Measurements from ENCODE around the gene SNHG17.
"Not testable (repeated sequence)": the region's sequence is repeated elsewhere in the genome, so short reads cannot be mapped to it uniquely, and the experiment has no call there.

The SNHG17 gene

DNA sequence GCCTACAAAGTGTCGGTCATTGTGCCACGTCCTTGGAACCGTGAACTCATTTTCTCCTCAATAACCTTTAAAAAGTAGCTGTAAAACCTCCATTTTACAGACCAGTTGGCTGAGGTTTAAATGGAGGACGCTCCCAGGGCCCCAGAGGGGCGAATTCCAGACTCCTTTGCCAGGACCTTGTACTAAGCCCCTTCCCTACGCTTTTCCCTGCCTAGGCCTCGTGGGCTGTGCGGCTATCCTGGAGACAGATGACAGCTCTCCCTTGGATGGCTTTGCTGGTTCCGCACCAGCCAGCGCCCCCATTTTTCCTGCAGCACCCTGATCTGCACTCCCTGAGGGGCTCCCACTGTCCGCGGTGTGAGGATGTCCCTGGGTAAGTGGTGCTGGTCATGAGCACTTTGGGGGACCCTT is 12.1 kb upstream of the SNHG17 start:
- no peak for DNase-seq

DNA sequence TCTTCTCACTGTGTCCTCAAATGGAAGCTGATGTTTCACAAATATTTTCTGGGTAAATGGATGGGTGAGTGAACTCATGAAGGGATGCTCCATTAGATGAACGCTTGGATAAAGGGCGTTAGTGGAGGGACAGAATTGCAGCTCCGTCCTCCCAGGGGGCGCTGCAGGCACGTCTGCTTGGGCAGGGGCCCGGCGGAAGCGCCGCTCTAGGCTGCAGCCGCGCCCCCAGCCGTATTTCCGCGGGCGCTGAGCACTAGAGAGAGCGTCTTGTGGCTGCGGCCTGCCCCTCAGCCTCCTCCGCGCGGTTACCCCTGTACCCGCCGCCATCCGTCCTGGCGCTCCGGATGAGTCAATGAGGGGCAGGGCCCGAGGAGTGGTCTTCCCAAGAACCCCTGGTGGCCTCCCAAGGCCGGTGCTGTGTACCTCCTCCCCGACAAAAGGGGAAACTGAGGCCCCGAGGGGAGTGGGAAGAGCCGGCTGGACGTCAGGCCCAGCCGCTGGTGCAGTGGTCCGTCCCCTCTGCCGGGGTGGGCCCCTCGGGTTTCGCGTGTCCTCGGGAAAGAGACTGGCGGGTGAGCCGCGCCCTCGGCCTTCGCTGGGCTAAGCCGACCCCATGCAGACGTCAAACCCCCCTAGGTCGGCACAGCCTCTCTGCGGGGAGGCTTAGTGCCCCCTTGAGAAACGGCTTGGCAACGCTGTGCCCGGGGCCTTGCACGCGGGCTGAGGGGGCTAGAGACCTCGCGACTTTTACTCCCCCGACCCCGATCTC is 11.5 kb upstream of the SNHG17 start:
- peak; percentile 75 for DNase-seq

DNA sequence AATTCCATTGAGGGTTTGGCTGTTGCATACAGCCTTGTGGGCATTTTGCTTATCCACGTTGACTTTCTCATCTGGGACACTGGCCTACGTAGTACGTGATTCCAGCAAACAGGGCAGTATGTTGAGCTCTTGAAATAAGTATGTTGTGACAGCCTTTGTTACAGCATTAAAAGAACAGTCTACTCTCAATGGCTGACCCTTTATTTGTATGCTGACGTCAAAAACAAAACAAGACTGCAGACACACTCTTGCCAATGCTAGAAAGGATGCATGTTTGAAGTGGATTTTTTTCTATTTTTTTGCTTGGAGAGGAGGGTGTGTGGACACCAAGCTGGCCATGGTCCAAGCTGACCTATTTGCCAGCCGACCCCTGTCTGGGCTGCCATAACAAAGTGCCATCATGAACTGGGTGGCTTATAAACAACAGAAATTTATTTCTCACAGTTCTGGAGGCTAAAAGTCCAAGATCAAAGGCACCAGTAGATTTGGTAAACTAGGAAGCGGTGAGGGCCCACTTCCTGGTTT is 10.8 kb upstream of the SNHG17 start:
- DNase-seq = no peak

DNA sequence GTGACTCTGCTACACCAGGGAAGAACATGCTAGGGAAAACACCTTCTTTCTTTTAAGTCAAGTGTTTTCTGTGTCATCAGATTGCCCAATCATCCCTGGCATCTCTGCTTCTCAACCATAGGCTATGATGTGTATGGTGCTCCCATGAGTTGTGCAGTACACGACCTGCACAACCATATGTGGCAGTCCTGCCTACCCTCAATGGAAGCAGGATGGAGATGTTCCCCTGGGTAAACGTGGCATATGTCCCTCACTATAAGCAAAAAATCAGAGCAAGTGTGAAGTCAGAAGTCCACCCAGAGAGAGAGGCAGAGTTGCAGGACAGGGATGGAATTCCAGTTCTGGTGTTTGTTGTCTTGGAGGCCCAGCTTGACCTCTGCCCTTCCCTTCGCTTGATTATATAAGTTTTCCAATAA is 10.3 kb upstream of the SNHG17 start:
- DNase-seq = no peak

DNA sequence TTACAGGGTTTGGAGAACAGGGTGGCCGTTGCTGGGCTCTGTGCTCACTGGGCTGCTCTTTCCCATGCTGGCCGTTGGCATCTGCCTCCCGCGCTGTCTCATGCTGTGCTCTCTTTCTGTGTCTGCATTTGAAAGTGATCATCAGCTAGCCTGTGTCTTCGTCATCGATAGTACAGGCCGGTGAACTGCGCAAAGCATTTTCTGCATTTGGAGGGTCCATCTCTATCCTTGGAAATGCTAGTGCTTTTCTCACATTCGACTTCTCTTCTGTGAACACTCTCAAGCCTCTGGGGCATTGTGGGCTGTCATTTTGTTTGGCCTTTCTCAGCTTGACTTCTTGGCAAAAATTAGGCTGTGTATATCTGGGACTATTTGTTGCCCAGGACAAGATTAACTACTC is 6.8 kb upstream of the SNHG17 start:
- no peak for DNase-seq

DNA sequence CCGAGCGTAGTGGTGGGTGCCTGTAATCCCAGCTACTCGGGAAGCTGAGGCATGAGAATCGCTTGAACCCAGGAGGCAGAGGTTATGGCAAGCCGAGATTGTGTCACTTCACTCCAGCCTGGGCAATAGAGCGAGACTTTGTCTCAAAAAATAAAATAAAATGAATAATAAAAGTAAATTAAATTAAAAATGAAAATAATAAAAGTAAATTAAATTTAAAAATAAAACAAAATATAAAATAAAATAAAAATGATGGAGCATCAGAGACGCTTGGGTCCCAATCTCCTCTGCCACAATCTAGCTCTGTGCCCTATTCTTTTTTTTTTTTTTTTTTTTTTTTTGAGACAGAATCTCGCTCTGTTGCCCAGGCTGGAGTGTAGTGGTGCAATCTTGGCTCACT is 6.0 kb upstream of the SNHG17 start:
- DNase-seq = not testable (repeated sequence)

DNA sequence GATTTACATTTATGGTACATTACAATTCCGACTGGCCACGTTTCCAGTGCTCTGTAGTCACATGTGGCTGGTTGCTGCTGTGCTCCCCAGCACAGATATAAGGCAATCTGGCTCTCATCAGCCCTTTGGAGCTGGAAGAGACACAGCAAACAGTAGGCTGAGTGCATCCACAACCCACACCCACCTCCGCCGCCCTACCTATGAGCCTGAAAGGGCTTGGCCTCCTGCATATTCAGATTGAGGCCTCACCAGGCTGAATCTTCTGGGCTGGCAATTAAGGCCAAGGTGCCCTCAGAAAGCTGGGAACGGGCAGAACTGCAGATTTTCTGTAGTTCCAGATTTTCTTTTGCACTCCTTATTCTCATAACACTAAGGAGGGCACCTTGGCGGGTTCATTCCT is 2.7 kb upstream of the SNHG17 start:
- no peak for DNase-seq

DNA sequence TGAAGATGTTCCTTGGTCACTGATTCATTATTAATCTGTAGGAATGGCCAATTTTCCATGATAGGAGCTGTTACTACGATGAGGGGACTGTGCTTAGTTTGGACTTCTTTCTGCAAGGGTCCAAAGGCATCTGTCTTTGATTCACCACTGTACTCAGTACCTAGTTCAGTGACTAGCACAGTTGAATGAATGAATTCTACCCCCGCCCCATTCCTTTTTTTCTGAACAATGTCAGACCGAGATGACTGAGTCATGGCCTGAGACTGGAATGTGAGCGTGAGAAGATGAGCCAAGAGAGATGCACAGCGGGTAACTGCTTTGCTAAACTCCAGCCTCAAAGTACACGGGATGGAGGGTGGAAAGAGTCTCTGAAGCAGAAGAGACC is 419 bp upstream of the SNHG17 start:
- DNase-seq = no peak

DNA sequence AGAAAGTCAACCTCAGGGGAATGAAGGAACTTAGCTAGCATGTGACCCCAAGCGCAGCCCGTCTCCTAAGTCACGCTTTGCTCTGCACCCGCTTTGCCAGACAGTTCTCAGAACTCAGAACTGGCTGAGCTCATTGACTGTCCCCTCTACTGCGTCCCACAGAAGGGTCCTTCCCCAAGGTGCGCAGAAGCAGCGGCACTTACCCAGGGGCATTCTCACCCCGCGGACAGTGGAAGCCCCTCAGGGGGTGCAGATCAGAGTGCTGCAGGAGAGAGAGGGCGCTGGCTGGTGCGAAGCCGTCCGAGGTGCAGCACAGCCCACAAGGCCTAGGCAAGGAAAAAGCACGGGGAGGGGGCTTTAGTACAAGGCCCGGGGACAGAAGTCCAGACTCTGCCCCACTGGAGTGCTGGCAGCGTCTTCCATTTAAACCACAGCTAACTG is 807 bp downstream of the SNHG17 start:
- no peak for DNase-seq

DNA sequence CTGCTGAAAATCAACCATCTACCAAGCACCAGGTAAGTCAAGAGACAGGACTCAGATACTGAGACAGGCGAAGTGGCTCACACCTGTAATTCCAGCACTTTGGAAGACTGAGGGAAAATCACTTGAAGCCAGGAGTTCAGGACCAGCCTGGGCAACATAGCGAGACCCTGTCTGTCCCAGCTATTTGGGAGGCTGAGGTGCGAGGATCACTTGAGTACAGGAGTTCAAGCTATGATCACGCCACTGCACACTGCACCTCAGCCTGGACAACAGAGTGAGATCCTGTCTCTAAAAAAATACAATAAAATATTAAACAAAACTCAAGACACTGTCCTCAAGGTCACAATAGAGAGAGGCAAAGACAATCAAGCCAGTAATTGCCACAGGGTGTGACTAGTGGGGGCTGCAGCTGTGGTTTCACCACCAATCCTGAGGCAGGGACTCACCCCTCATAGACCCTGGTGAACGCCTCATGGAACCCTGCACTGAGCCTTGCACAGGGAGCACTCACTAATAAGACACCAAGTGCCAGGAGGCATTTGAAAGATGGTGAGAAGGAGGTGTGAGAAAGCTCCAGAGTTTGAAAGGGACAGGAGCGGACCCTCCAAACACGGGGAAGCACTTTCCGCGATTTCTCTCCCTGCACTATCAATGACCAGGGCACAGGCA is 1.7 kb downstream of the SNHG17 start:
- DNase-seq = no peak

DNA sequence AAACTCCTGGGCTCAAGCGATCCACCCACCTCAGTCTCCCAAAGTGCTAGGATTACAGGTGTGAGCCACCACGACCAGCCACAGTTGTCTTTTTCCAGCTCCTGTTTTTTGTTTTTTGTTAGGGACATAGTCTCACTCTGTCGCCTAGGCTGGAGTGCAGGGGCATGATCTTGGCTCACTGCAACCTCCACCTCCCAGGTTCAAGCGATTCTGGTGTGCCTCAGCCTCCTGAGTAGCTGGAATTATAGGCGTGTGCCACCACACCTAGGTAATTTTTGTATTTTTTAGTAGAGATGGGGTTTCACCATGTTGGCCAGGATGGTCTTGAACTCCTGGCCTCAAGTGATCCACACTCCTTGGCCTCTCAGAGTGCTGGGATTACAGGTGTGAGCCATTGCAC is 2.3 kb downstream of the SNHG17 start:
- not testable (repeated sequence) for DNase-seq

DNA sequence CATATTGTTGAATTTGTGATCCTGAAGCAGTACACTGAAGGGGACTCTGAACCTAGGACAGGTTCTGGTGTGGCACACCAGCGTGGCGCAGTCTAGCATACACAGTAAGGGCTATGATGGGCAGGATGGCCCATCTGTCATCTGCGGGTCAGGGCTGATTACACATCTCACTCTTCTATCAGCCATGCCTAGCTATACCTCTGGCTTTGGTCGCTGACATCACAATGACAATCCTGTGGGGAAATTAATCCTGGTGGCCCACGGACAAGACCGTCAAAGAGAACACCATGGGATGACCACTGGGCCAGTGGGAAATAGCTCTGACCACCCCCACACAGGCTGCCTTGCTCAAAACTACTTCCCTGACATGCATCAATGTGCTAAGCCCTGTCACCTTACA is 2.8 kb downstream of the SNHG17 start:
- no peak for DNase-seq

DNA sequence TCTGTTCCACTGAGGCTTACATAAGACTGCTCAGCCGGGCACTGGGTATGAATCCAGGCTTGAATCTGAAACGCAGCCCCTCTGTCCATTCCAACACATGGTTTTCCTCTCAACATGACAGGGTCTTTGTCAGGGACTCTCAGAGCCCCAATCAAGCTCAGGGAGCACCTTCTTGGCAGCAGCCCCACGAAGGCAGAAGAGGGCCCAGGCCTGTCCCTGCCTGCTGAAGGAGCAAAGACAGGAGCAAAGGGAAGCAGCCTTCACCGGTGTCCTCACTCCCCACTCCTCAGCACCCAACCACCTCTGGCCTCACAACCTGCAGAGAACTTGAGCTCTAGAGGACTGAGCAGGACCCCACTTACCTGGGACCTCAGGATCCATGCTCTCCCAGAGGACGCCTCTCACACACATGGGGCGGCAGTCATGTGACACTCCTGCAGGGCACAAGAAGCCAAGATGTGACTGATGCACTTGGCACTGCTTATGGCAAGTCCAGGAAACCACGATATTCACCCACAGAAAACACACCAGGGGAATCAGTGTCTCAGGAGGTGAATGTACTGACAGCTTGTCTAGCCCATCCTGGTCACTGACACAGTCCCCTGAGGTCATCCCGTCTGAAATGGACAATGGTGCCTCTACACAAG is 4.3 kb downstream of the SNHG17 start:
- DNase-seq = no peak

DNA sequence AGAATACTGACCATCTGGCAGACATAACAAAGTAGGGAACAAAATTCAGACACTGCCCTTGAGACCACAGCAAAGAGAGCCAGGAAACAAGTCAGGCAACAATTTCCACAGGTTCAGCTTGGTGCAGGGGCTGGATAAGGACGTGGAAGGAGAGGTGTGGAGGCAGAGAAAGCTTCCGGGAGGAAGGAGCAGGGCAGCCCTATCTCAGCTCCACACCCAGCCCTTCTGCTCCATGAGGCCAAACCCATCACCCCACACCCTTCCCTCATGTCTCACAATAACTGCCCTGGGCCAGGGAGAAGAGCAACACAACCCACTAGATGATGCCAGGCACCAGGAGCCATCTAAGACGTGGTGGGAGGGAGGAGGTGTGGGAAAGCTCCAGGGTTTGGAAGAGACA is 5.8 kb downstream of the SNHG17 start:
- no peak for DNase-seq

DNA sequence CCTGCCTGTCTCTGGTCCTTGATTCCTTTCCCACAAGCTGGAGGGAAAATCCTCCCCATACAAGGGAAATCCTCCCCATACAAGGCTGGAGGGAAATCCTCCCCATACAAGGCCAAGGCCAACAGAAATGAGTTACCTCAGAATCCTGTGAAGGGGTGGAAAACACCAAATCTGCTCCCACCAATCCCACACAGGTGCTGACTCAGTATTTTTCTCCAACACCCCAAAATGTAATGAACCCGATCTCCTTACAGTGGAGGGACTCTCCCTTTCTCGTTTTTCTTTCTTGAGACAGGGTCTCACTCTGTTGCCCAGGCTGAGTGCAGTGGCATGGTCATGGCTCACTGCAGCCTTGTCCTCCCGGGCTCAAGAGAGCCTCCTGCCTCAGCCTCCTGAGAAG is 6.3 kb downstream of the SNHG17 start:
- no peak for DNase-seq

DNA sequence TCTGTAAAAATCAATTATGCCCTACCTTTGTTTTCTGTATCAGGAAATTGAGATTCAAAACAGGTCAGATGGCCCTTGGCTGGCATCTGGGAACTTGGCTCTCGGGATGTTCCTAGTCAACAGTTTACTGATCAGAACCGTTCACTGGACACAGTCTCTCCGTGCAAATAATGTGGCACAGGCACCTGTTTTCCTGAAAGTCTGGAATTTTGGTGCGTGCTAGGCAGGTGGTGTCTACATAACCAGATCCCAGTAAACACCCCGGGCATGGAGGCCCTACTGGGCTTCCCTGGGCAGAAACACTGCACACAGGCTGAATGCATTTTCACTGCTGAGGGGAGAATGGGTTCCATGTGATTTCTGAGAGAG is 7.5 kb downstream of the SNHG17 start:
- no peak for DNase-seq

DNA sequence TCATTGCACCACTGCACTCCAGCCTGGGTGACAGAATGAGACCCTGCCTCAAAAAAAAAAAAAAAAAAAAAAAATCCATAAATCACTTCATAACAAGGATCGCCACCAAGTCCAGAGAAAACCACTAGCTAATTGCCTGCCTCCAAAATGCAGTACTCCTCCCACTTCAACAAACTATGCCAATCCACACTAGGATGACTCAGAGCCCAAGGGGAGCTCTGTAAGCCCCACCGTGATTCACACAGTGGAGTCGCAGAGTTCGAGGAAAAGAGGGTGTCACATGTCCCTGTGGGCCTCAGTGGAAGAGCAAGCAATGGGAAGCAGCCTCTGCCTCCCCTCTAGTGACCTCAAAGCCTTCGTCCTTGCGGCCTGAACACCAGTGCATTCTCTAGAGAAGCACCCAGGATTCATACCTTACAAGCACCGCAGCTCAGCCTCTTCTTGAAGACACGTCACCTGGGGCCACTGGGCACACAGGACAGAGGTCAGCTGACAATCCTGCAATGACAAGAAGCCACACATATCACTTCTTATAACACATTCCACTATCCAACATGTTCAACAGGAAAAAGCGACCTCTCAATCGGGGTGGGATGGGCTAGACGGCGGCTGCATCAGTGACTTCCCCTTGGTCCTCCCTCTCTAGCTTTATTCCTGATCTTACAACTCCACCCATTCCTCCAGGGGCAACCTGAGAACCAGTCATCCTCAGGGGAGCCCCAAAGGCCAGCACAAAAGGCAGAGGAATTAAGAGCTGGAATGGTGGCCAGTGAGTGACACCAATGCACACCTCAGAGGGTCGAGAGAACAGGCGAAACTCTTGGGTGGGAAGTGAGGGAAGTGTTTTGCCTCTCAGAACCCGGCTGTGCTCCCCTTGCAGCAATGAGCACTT is 8.9 kb downstream of the SNHG17 start:
- no peak for DNase-seq

DNA sequence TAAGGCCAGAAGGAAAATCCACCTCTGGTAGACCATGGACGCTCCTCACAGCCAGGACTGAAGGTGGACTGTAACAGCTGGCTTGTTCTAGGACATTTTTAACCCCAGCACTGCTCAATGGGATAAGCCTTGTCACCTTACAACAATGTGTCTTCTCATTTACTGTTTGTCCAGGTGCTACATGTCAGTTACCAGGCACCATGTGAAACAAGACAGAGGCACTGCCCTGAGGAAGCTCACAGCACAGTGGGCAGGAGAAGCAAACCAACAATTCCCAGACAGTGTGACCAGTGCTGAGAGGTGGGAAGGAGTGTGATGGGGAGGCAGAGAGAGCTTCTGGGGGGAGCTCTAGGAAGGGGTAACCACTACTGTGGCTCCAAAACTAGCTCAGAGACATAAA is 10.7 kb downstream of the SNHG17 start:
- DNase-seq = no peak

DNA sequence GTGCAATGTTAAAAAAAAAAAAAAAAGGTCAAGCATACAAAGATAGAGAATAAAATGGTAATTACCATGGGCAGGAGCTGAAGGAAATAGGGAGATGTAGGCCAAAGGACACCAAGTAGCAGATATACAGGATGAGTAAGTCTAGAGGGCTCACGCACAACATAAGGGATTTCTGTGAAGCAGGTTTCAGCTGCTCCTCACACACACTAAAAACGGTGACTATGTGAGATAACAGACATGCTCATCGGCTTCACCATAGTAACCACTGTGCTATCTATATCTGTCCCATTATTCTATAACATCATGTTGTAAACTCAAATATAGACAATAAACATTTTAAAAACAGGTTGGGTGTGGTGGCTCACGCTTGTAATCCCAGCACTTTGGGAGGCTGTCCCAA is 11.6 kb downstream of the SNHG17 start:
- no peak for DNase-seq

DNA sequence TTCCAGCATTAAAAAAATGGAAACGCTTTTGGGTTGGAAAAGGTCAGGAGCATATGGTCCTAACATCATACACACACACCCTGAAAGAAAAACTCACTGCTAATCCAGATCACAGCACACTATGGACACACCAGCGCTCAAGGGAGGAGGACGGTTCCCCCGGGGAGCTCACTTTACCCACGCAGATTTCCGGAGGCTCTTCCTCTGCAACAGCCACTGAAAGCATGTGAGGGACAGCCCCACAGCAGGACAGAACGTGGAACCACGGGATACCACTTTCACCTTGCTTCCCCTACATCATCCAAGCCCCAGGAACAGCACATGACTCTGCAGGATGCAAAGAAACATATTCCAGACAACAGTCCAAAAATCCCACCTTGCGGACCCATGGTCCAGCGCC is 13.2 kb downstream of the SNHG17 start:
- no peak for DNase-seq

DNA sequence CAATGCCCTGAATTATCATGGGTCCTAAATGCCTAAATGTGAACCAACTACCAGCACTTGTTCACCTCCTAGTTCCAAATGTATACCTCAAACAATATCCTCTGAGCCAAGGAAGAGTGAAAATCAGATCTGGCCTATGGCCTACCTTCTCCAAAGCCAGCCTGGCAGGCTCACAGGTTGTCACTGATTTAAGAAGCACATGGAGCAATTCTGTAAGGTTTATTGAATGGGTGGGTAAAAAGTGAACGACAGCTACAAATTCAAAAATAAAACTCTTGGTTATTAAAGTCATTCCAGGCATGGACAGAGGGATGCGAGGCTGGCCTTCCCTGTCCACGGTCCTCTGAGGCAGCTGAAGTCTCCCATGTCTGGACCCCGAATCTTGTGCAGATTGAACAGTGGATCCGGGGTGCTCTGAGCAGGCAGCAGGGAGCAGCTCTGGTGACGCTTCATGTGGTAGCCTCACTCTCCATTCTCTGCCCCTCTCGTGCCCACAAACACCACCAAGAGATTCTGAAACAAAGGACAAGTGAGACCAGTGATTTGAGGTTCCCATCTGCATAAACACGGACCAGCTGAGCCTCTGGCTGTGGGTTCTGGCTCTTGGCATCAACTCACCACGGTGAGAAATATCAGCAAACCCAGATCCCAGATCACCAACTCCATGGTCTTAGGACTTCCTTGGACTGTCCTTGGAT is 14.6 kb downstream of the SNHG17 start:
- DNase-seq = no peak

DNA sequence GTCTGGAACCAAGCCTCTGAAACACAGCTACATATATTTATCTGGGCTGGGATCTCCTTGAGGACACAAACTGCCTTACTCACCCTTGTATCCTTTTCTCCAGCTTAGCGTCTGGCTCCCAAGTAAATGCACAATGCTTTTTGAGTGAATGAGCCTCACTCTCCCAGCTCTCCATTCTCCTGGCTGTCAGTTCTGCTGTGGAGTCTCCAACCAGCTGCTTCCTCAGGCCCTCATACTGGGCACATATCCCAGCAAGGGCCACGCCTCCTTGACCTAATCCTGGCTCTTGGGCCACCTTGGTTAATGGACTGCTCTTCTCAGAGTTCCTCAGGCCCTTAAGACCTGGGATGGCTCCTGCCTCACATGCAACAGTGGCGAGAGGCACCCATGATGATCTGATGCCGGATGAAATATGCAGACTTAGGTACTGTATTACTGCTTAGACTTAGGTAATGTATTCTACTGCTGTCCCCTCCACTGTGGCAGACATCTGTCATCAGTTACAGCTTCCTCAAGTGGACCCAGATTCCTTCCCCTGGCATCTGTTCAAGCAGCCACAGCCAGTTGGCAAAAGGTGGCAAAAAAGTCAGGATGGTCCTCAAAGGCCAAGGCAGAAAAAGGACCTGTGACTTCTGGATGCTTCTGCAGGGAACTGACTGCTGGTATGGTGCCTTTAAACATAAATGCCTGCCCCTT is 16.5 kb downstream of the SNHG17 start:
- no peak for DNase-seq
